ENCODE data around the gene RXRG.

DNA sequence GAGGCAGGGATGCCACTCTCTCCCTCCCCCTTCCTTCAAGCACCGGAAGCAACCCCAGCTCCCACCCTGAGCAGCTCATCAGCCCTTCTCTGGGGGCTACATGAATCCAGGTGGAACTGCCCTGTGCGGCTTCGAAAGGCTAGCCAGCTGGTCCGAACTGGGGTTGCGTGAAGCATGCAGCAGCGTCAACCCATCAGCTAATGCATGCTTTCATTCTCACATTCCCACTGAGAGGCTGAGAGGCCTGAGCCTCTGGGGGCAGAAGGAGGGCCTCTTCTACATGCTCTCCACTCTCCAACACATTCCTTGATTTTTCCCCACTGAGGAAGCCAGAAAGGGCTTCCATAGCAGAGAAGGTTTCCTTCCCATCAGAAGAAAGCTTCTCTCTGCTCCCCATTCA, 5.6 kb downstream of the RXRG start:
- TF ChIP-seq, protein P1, sequence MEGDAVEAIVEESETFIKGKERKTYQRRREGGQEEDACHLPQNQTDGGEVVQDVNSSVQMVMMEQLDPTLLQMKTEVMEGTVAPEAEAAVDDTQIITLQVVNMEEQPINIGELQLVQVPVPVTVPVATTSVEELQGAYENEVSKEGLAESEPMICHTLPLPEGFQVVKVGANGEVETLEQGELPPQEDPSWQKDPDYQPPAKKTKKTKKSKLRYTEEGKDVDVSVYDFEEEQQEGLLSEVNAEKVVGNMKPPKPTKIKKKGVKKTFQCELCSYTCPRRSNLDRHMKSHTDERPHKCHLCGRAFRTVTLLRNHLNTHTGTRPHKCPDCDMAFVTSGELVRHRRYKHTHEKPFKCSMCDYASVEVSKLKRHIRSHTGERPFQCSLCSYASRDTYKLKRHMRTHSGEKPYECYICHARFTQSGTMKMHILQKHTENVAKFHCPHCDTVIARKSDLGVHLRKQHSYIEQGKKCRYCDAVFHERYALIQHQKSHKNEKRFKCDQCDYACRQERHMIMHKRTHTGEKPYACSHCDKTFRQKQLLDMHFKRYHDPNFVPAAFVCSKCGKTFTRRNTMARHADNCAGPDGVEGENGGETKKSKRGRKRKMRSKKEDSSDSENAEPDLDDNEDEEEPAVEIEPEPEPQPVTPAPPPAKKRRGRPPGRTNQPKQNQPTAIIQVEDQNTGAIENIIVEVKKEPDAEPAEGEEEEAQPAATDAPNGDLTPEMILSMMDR (IDR thresholded peaks at IDR 0.05; ENCODE audit: low read depth, low read length): no peak
- TF ChIP-seq EZH2phosphoT487 (IDR thresholded peaks at IDR 0.05; ENCODE audit: low read depth): no peak
